Lower leg skin (tissue), 4 donors: ENCODE data around the gene PRELID3B. TPM values are rescaled to one million over a fixed set of nuclear protein-coding genes. Genes with fewer than 3 reads are reported as not detected.

Experiments
- DNase-seq, 2 donors: peaks; one replicate each; pipeline ENCODE4 v3.0.0-alpha.2; 2019; ENCODE audit warnings: low spot score in 2 of 2
- H3K4me3 ChIP-seq: fragments of 200-600 bp; sonication (generic); 2 replicates; pipeline ENCODE4 v1.5.1; 2017; ENCODE audit warnings: mild to moderate bottlenecking, low read depth; ENCODE audit not compliant: poor library complexity, severe bottlenecking
- CTCF ChIP-seq, 3 donors: fragments of 450-650 bp; IDR thresholded peaks; one replicate each; pipeline ENCODE4 v1.5.1; 2016; ENCODE audit warnings: antibody characterized with exemption in 3 of 3, mild to moderate bottlenecking in 3 of 3, moderate library complexity in 2 of 3
- POLR2A ChIP-seq, 2 donors: fragments of 450-650 bp; IDR thresholded peaks; one replicate each; pipeline ENCODE4 v1.6.1; 2016 to 2017; ENCODE audit warnings: antibody characterized with exemption in 2 of 2, mild to moderate bottlenecking in 1 of 2, moderate library complexity in 1 of 2
- WGBS, 2 donors: methylation state at CpG; one replicate each; pipeline ENCODE4 v1.1.5; 2018; 5-methylcytosine and 5-hydroxymethylcytosine counted together
- intact Hi-C: fragments of 100-400 bp; cut with DNase I; formaldehyde crosslinking; loops from one replicate; pipeline ENCODE4 v1.15.0; 2023; ENCODE audit warnings: low total_unique reads
- total RNA-seq, 4 donors: library from RNA; depleted of rRNA; stranded (reverse); fragments of >200 nt; gene quantifications; one replicate each; pipeline ENCODE4 v1.1.0, GENCODE V29; 2016

PRELID3B gene
- total RNA-seq, 4 donors from 2014 or later: 38.3 to 50.8 (median 49.1) TPM

DNA sequence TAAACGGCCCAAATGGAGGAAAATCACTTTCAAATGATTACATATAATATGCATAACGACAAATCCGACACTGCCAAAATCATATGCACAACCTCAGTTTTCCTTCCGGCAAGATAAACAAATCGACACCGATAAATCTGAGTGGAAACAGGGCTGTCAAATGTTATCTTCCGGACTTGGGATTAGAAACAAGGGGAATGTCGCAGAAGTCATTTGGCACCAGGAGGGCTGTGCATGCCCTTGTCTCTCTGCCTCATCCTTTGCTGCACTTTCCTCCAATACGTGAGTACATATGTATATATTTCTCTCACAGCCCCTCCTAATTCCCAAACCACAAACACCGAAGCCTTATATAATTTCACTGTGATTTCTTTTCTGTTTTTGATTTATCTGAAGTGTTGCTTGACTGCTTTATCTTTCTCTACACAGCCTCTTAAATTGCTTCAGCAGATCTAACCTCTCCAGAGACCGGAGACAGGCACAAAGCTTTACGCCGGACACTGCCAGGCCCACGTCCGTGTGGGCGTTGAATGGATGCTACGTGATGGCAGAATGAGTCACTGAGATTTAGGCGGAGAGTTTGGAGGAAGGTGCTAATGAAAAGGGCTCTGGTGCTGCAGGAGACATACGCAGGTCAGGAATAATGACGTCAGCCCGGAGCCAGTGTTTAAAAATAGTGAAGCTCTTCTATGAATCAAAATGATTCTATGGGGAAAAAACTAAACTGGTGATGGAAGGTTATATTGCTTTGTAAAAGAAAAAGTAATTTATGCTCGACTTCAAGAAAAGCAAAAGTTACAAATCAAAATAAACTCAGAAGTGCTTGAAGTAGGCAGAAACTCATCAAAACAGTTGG, 21.0 kb upstream of the PRELID3B start:
- TF ChIP-seq POLR2A (IDR thresholded peaks at IDR 0.05): no peak
- no peak for TF ChIP-seq CTCF (IDR thresholded peaks at IDR 0.05)
- DNase-seq: no peak
- H3K4me3 ChIP-seq: no peak overlapping the region
- intact Hi-C loops: no loop called here
- 50 to 54% methylated on average over 22 of the region's 22 CpGs for WGBS, 2 donors

DNA sequence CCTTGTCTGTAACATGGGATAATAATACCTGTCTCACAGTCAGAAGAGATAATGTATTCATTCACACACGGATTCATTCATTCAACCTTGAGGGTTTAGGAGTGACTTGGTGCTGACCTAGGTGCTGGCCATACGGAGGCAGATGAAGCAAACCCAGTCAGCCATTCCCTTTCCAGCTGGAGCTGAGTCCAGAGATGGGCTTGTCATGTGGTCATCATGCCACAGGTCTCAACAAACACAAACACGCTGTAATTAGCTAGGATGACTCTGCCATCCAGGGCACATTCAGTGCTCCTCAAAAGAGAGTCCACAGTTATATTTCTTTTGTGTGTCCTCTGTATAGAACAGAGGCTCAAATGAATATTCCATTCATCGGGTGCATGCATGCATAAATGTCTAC, 19.5 kb upstream of the PRELID3B start:
- TF ChIP-seq CTCF (IDR thresholded peaks at IDR 0.05) (no peak), POLR2A (IDR thresholded peaks at IDR 0.05) (no peak)
- H3K4me3 ChIP-seq: no peak overlapping the region
- intact Hi-C loops: no loop called here
- 65 to 73% methylated on average over 4 of the region's 4 CpGs for WGBS, 2 donors
- no peak for DNase-seq

- intact Hi-C loops: no loop called here
- WGBS, 2 donors: 52 to 58% methylated on average over 7 of the region's 7 CpGs
- no peak for DNase-seq
- TF ChIP-seq CTCF (IDR thresholded peaks at IDR 0.05) (no peak), POLR2A (IDR thresholded peaks at IDR 0.05) (no peak)
- H3K4me3 ChIP-seq: no peak overlapping the region
These were observed 12.7 kb upstream of the PRELID3B start for GRCh38 chr20:59055302-59055701.

- no peak for TF ChIP-seq POLR2A (IDR thresholded peaks at IDR 0.05)
- TF ChIP-seq CTCF (IDR thresholded peaks at IDR 0.05): no peak
- no peak for DNase-seq
- H3K4me3 ChIP-seq: no peak overlapping the region
- WGBS, 2 donors: 82 to 87% methylated on average over 6 of the region's 6 CpGs
- intact Hi-C loops: no loop called here
These were observed 9.1 kb upstream of the PRELID3B start for GRCh38 chr20:59051666-59052185.

- WGBS, 2 donors: 60 to 64% methylated on average over 1 of the region's 1 CpG
- no peak for DNase-seq
- TF ChIP-seq CTCF (IDR thresholded peaks at IDR 0.05) (no peak), POLR2A (IDR thresholded peaks at IDR 0.05) (no peak)
- intact Hi-C loops: no loop called here
- no peak overlapping the region for H3K4me3 ChIP-seq
These were observed 7.9 kb upstream of the PRELID3B start for GRCh38 chr20:59050437-59050836.
